Panc1 (cell line): ENCODE measurements around the gene FAM149B1. TPM values are rescaled to one million over a fixed set of nuclear protein-coding genes. Genes with fewer than 3 reads are reported as not detected.

ENCODE experiments used
- ATAC-seq: fragments of 200-7000 bp; cut with Tn5 transposase; 2 replicates; pipeline ENCODE4 v1.9.1; 2020; ENCODE audit warnings: mild to moderate bottlenecking, moderate library complexity
- BruUV-seq: library from RNA; stranded (reverse); fragments of 400-500 nt; replicated peaks from 2 replicates; lab custom pipeline; 2021; lab: Mats Ljungman, UMichigan
- CTCF ChIA-PET: fragments of 300-600 bp; sonication (Branson Sonifier 250); formaldehyde crosslinking; loops from one replicate; lab custom pipeline; 2022; ENCODE audit warnings: antibody characterized with exemption; lab: Charles Lee
- POLR2A ChIA-PET: fragments of 300-600 bp; sonication (Branson Sonifier 250); formaldehyde crosslinking; loops from one replicate; lab custom pipeline; 2022; ENCODE audit warnings: antibody characterized with exemption; lab: Charles Lee
- DNase-seq: peaks from one replicate; pipeline ENCODE4 v3.0.0-alpha.2; 2010; ENCODE audit warnings: low read depth, low spot score
- H3K27ac ChIP-seq: 2 replicates; pipeline ENCODE4 v1.5.1; 2011; ENCODE audit warnings: mild to moderate bottlenecking, low read length, inconsistent platforms
- H3K27me3 ChIP-seq: fragments of 200-500 bp; sonication (Bioruptor generic); 2 replicates; pipeline ENCODE4 v1.6.0; 2014; ENCODE audit warnings: low read length, inconsistent platforms; ENCODE audit not compliant: control insufficient read depth, insufficient read depth
- H3K36me3 ChIP-seq: fragments of 200-500 bp; sonication (Bioruptor generic); 2 replicates; pipeline ENCODE4 v1.5.1; 2014; ENCODE audit warnings: inconsistent platforms, mild to moderate bottlenecking, low read length, moderate library complexity; ENCODE audit not compliant: control insufficient read depth, insufficient read depth
- H3K4me1 ChIP-seq: 2 replicates; pipeline ENCODE4 v1.5.1; 2011; ENCODE audit warnings: inconsistent platforms, mild to moderate bottlenecking, low read length, moderate library complexity; ENCODE audit not compliant: control insufficient read depth, insufficient read depth
- H3K4me3 ChIP-seq, 2 experiments: 2 replicates each; pipeline ENCODE4 v1.5.1; 2011 to 2012; ENCODE audit warnings: low read depth in 2 of 2, low read length in 2 of 2, mild to moderate bottlenecking in 2 of 2, inconsistent platforms in 1 of 2, moderate library complexity in 1 of 2
- H3K9me3 ChIP-seq: fragments of 200-500 bp; sonication (Bioruptor generic); 2 replicates; pipeline ENCODE4 v1.5.1; 2014; ENCODE audit warnings: low read depth, mild to moderate bottlenecking, inconsistent platforms, low read length, moderate library complexity; ENCODE audit not compliant: control insufficient read depth, insufficient read depth
- POLR2AphosphoS5 ChIP-seq: IDR thresholded peaks from 2 replicates; pipeline ENCODE4 v1.6.1; 2012; ENCODE audit warnings: mild to moderate bottlenecking, low read depth, low read length, moderate library complexity
- SIN3A ChIP-seq: IDR thresholded peaks from 2 replicates; pipeline ENCODE4 v1.6.1; 2012; ENCODE audit warnings: low read depth, mild to moderate bottlenecking, low read length, moderate library complexity, borderline replicate concordance; ENCODE audit not compliant: insufficient read depth
- TCF7L2 ChIP-seq: IDR thresholded peaks from 2 replicates; pipeline ENCODE4 v1.6.1; 2011; ENCODE audit warnings: mild to moderate bottlenecking, low read depth, low read length, inconsistent platforms
- in situ Hi-C: cut with HindIII; loops from 2 replicates; pipeline ENCODE4 v1.10.0; 2016; ENCODE audit warnings: low sequenced_read_pairs, low pct_unique_long_range_greater_than_20kb
- intact Hi-C: fragments of 100-400 bp; cut with micrococcal nuclease; formaldehyde crosslinking; loops from one replicate; pipeline ENCODE4 v1.10.0; 2022; ENCODE audit not compliant: unreplicated experiment
- total RNA-seq: library from RNA; stranded (reverse); gene quantifications from one replicate; pipeline ENCODE4 v1.2.1, GENCODE V29; 2021; ENCODE audit not compliant: unreplicated experiment
- TF ChIP-seq, protein P1 (sequence below), 2 experiments: IDR thresholded peaks; 2 replicates each; pipeline ENCODE4 v1.6.1; 2011 to 2012; ENCODE audit warnings: low read depth in 2 of 2, control low read depth in 1 of 2, low read length in 1 of 2, mild to moderate bottlenecking in 1 of 2, moderate library complexity in 1 of 2; ENCODE audit not compliant: insufficient read depth in 1 of 2
- TF ChIP-seq, protein P2 (sequence below): fragments of 450-650 bp; IDR thresholded peaks from 2 replicates; pipeline ENCODE4 v1.5.1; 2017; ENCODE audit warnings: mild to moderate bottlenecking

The FAM149B1 gene
- total RNA-seq, 1 experiment from 2014 or later: 20.8 TPM

DNA sequence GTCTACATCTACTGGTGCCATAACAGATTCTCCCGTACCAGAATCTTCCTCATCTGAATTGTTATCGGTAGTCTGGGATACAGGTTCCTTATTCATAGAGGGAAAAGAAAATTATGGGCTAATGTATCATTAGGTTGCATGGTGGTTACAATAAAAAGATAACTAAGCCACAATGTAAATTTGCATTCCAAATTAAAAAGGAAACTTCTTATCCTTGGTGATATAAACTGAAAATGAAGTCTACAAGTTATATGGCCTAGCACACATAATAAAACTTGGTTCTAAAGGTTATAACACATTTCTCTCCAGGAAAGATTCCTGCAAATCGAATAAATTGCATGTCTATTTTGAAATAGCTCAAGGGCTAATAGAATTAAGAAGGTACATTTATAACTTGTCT, 33.2 kb upstream of the FAM149B1 start:
- POLR2A ChIA-PET: no interaction called here
- intact Hi-C loops (no loop called here), in situ Hi-C loops (no loop called here)
- BruUV-seq: no TSS peak
- Histone ChIP-seq H3K4me1 (peaks cover 10% of the 10 kb centered on the region), H3K9me3 (no peaks in the 10 kb centered on the region), H3K36me3 (peaks cover 67% of the 10 kb centered on the region), H3K4me3 (no peak overlapping the region), H3K27me3 (no peaks in the 10 kb centered on the region), H3K27ac (no peak overlapping the region)
- no peak for ATAC-seq
- DNase-seq: no peak
- TF ChIP-seq TCF7L2 (no peak), POLR2AphosphoS5 (no peak), SIN3A (no peak)
- TF ChIP-seq, protein P1, sequence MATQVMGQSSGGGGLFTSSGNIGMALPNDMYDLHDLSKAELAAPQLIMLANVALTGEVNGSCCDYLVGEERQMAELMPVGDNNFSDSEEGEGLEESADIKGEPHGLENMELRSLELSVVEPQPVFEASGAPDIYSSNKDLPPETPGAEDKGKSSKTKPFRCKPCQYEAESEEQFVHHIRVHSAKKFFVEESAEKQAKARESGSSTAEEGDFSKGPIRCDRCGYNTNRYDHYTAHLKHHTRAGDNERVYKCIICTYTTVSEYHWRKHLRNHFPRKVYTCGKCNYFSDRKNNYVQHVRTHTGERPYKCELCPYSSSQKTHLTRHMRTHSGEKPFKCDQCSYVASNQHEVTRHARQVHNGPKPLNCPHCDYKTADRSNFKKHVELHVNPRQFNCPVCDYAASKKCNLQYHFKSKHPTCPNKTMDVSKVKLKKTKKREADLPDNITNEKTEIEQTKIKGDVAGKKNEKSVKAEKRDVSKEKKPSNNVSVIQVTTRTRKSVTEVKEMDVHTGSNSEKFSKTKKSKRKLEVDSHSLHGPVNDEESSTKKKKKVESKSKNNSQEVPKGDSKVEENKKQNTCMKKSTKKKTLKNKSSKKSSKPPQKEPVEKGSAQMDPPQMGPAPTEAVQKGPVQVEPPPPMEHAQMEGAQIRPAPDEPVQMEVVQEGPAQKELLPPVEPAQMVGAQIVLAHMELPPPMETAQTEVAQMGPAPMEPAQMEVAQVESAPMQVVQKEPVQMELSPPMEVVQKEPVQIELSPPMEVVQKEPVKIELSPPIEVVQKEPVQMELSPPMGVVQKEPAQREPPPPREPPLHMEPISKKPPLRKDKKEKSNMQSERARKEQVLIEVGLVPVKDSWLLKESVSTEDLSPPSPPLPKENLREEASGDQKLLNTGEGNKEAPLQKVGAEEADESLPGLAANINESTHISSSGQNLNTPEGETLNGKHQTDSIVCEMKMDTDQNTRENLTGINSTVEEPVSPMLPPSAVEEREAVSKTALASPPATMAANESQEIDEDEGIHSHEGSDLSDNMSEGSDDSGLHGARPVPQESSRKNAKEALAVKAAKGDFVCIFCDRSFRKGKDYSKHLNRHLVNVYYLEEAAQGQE (IDR thresholded peaks at IDR 0.05; ENCODE audit: insufficient read depth in 1 of 2, low read depth in 2 of 2, low read length in 1 of 2): no peak
- TF ChIP-seq, protein P2, sequence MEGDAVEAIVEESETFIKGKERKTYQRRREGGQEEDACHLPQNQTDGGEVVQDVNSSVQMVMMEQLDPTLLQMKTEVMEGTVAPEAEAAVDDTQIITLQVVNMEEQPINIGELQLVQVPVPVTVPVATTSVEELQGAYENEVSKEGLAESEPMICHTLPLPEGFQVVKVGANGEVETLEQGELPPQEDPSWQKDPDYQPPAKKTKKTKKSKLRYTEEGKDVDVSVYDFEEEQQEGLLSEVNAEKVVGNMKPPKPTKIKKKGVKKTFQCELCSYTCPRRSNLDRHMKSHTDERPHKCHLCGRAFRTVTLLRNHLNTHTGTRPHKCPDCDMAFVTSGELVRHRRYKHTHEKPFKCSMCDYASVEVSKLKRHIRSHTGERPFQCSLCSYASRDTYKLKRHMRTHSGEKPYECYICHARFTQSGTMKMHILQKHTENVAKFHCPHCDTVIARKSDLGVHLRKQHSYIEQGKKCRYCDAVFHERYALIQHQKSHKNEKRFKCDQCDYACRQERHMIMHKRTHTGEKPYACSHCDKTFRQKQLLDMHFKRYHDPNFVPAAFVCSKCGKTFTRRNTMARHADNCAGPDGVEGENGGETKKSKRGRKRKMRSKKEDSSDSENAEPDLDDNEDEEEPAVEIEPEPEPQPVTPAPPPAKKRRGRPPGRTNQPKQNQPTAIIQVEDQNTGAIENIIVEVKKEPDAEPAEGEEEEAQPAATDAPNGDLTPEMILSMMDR: no peak
- CTCF ChIA-PET: no interaction called here

DNA sequence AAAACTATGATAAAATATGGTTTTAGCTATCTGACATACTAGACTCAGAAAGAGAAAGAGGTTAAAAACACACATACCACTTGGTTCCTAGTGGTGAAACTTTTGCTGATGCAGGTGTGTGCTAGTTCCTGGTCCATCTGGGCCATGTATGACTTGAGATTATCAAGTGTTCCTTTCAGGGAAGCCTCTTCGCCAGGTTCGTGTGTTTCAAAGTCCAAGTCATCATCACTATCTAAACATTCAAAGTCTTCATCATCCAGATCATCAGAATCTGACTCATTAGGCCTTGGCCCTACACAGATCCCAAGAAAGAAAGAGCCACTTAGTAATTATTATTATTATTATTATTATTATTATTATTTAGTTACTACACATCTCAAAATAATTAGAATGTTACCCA, 31.3 kb upstream of the FAM149B1 start:
- Histone ChIP-seq H3K36me3 (peaks cover 63% of the 10 kb centered on the region), H3K4me1 (peaks cover 7% of the 10 kb centered on the region), H3K27ac (no peak overlapping the region), H3K27me3 (no peaks in the 10 kb centered on the region), H3K9me3 (no peaks in the 10 kb centered on the region), H3K4me3 (no peak overlapping the region)
- in situ Hi-C loops: no loop called here
- TF ChIP-seq, protein P1 (IDR thresholded peaks at IDR 0.05; ENCODE audit: insufficient read depth in 1 of 2, low read depth in 2 of 2, low read length in 1 of 2): no peak
- TF ChIP-seq, protein P2: no peak
- TF ChIP-seq TCF7L2 (no peak), POLR2AphosphoS5 (no peak), SIN3A (no peak)
- no TSS peak for BruUV-seq
- ATAC-seq (no peak), DNase-seq (no peak)
- intact Hi-C loops: no loop called here
- POLR2A ChIA-PET: interaction anchor here (0.6 kb wide), 1 partner anchor 53 kb away, joined by 3 read pairs; no protein-coding TSS in a partner anchor
- CTCF ChIA-PET: no interaction called here
